ENCODE results near the gene PKHD1.

PKHD1 gene

DNA sequence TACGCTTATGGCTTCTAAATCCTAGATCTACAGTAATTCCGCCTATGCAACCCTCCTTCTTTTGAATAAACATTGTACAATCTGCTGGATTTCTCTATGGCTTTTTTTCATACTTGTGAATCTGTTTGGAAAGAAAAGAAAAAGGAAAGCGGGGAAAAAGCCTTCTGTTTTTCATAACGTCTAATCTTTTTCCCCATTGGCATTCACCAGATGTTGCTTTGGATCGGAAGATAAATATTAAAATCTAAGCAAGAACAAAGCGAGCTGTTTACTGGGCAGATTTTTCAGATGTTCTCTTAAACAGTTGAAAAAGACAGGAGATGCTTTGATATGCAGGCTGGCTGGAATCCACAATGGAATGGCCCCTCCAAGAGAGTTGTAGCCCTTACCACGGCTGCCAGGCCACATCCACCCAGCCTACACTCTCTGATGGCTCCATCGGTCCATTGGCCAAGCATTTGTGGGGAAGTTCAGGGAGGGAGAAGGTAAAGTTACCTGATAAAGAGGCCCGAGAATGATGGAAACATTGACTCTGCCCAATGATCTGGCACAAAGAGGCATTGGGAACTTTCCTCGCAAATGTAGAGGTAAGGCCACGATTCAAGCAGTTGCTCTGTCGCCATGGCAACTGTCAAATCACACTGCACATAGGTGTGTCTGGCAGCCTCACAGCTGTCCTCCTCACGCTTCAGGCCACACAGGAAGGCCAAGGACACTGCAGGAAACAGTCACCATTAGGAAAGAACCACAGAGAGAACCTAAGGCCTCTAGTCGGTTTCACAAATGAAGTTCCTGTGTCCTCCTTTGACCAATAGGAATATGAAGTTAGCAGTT is 70.3 kb downstream of the PKHD1 start:
- peak; percentile 71 for DNase-seq (ENCODE audit: low read depth)
- TF ChIP-seq, protein P1, sequence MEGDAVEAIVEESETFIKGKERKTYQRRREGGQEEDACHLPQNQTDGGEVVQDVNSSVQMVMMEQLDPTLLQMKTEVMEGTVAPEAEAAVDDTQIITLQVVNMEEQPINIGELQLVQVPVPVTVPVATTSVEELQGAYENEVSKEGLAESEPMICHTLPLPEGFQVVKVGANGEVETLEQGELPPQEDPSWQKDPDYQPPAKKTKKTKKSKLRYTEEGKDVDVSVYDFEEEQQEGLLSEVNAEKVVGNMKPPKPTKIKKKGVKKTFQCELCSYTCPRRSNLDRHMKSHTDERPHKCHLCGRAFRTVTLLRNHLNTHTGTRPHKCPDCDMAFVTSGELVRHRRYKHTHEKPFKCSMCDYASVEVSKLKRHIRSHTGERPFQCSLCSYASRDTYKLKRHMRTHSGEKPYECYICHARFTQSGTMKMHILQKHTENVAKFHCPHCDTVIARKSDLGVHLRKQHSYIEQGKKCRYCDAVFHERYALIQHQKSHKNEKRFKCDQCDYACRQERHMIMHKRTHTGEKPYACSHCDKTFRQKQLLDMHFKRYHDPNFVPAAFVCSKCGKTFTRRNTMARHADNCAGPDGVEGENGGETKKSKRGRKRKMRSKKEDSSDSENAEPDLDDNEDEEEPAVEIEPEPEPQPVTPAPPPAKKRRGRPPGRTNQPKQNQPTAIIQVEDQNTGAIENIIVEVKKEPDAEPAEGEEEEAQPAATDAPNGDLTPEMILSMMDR (IDR thresholded peaks at IDR 0.05; ENCODE audit: insufficient read depth, low read depth, low read length, missing control alignments), result no peak
- H3K4me3 ChIP-seq (ENCODE audit: low read depth, low read length), result no peak overlapping the region

DNA sequence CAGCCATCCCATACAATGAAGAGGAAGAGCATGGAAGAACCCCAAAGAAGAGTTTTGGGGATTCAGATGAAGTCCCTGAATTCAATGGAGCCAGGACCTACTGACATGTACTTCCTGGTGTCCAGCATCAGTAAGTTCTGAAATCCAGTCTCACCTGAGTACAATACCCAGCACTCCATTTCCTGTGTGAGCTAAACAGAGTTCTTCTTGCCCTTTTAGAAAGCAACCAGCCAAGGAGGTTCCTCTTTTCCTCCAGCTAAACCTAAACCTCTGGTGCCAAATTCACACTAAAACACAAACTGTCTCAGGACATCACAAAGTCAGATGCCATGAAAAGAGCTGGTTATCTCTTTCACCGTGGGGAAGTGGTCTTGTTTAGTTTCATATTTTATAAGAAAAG is 71.5 kb downstream of the PKHD1 start:
- DNase-seq (ENCODE audit: low read depth), result peak; percentile 30
- TF ChIP-seq, protein P1 (IDR thresholded peaks at IDR 0.05; ENCODE audit: insufficient read depth, low read depth, low read length, missing control alignments), result no peak
- H3K4me3 ChIP-seq (ENCODE audit: low read depth, low read length), result no peak overlapping the region

DNA sequence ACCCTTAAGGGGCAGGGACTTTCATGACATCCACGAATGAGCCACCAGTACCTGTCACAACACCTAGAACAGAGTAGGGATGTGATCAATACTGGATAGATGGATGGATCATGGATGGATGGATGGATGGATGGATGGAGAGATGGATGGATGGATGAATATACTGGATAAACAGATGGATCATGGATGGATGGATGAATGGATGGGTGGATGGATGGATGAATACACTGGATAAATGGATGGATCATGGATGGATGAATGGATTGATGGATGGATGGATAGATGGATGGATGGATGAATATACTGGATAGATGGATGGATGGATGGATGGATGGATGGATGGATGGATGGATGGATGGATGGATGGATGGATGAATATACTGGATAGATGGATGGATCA is 73.0 kb downstream of the PKHD1 start:
- no peak overlapping the region for H3K4me3 ChIP-seq (ENCODE audit: low read depth, low read length)

DNA sequence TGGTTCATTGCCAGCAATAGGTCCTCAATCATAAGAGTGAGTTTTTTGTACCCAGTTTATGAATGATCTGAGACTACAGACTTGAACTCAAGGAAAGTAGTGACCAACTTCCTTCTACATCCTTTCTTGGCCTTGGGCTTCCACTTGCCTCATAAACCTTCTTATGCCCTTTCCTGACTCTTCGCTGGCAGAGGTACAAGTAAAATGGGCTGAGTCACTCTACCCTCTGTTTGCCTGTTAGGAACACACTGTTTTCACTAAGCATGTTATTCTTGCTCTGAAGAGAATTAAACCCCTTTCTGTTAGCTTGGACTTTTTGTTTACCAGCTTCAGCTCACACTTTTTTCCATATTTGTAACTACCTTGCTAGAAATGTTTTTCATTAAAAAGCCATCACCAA is 74.4 kb downstream of the PKHD1 start:
- DNase-seq (ENCODE audit: low read depth), result no peak
- TF ChIP-seq, protein P1 (IDR thresholded peaks at IDR 0.05; ENCODE audit: insufficient read depth, low read depth, low read length, missing control alignments), result no peak
- H3K4me3 ChIP-seq (ENCODE audit: low read depth, low read length), result no peak overlapping the region

More for the DNA sequence above, 73.0 kb downstream of the PKHD1 start:
- TF ChIP-seq, protein P1 (IDR thresholded peaks at IDR 0.05; ENCODE audit: insufficient read depth, low read depth, low read length, missing control alignments), result no peak
- DNase-seq (ENCODE audit: low read depth), result no peak

DNA sequence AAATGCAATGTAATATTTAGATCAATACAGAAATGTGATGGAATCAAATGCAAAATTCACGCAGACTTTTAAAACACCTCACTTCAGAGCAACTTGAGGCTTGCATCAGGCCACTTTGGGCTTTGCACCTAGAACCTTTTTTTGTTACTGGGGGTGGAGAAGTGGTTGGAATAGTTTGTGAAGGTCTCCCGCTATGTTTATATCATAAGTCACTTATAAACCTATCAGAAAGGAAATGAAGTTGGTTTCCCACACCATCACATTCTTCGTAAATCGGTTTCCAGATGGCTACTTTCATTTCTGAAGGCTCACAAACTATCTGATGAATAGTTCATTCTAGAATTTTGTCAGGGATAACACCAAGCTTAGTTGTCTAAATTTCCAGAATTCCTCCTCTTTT is 74.8 kb downstream of the PKHD1 start:
- TF ChIP-seq, protein P1 (IDR thresholded peaks at IDR 0.05; ENCODE audit: insufficient read depth, low read depth, low read length, missing control alignments), result no peak
- no peak overlapping the region for H3K4me3 ChIP-seq (ENCODE audit: low read depth, low read length)
- no peak for DNase-seq (ENCODE audit: low read depth)

DNA sequence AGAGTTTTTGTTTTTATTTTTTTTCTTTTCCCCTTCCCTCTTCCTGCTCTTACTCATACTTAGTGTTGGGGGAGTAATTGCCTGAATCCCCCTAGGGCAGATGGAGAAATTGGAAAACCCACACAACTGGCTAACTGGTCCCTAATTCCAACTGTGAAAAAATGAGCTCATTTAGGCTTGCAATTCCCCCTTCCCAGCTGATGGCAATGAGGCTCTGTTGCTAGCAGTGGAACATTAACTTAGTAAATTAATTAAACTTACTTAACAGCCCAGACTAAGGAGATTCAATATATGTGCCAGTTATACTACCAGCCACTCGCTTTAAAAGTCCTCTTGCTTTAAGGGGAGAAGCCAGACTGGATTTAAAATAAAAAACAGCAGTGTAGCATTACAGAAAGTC is 76.6 kb downstream of the PKHD1 start:
- no peak for DNase-seq (ENCODE audit: low read depth)
- H3K4me3 ChIP-seq (ENCODE audit: low read depth, low read length), result no peak overlapping the region
- TF ChIP-seq, protein P1 (IDR thresholded peaks at IDR 0.05; ENCODE audit: insufficient read depth, low read depth, low read length, missing control alignments), result no peak

DNA sequence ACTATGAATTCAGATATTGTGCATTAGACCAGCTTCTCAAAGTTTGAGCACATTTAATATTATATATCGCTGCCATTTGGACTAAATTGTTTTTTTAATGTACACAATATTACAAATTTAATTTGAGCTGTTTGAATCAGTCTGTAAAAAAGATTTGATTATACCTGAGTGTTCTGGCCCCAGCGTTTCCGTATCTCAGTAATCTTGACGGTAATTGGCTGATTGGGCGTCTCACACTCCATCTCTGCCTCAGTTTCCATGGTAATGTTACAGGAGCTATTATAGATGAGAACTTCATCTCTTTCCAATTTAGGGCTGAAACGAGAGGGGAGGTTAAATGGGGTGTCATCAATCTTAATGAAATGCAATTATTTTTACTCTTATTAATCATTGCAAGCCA is 77.3 kb downstream of the PKHD1 start:
- H3K4me3 ChIP-seq (ENCODE audit: low read depth, low read length), result no peak overlapping the region
- TF ChIP-seq, protein P1 (IDR thresholded peaks at IDR 0.05; ENCODE audit: insufficient read depth, low read depth, low read length, missing control alignments), result no peak
- DNase-seq (ENCODE audit: low read depth), result no peak

Measured in GM12865 (cell line).